MCF 10A (cell line): ENCODE measurements around the gene LDAH. TPM values are rescaled to one million over a fixed set of nuclear protein-coding genes. Genes with fewer than 3 reads are reported as not detected.
"Not testable (repeated sequence)": the region's sequence is repeated elsewhere in the genome, so short reads cannot be mapped to it uniquely, and the experiment has no call there.

Experiments used
- BruUV-seq: library from RNA; stranded (reverse); fragments of 400-500 nt; replicated peaks from 2 replicates; lab custom pipeline; 2021; lab: Mats Ljungman, UMichigan
- CTCF ChIA-PET: fragments of 300-600 bp; sonication (Branson Sonifier 250); formaldehyde crosslinking; extraction: SDS; loops from one replicate; lab custom pipeline; 2021; ENCODE audit warnings: antibody characterized with exemption, inconsistent platforms; lab: Yijun Ruan, JAX
- POLR2A ChIA-PET: fragments of 300-600, 350-650 bp; sonication (Branson Sonifier 250); formaldehyde crosslinking; extraction: SDS; loops from one replicate; lab custom pipeline; 2020; ENCODE audit warnings: antibody characterized with exemption, inconsistent platforms; lab: Yijun Ruan, JAX
- DNase-seq: peaks from one replicate; pipeline ENCODE4 v3.0.0-alpha.2; 2018; ENCODE audit not compliant: unreplicated experiment
- H3K27ac Mint-ChIP-seq: one replicate; pipeline ENCODE4 v1.8.0; 2022; ENCODE audit warnings: mild to moderate bottlenecking, low read depth, mixed read lengths; ENCODE audit not compliant: unreplicated experiment
- H3K27me3 Mint-ChIP-seq: one replicate; pipeline ENCODE4 v1.8.0; 2022; ENCODE audit warnings: mixed read lengths; ENCODE audit not compliant: insufficient read depth, unreplicated experiment
- H3K36me3 Mint-ChIP-seq: one replicate; pipeline ENCODE4 v1.8.0; 2022; ENCODE audit warnings: mild to moderate bottlenecking, moderate library complexity, mixed read lengths; ENCODE audit not compliant: insufficient read depth, unreplicated experiment
- H3K4me1 Mint-ChIP-seq: one replicate; pipeline ENCODE4 v1.8.0; 2022; ENCODE audit warnings: mixed read lengths; ENCODE audit not compliant: insufficient read depth, unreplicated experiment
- H3K4me3 Mint-ChIP-seq: one replicate; pipeline ENCODE4 v1.8.0; 2022; ENCODE audit warnings: mild to moderate bottlenecking, moderate library complexity, mixed read lengths; ENCODE audit not compliant: unreplicated experiment
- H3K9me3 Mint-ChIP-seq: one replicate; pipeline ENCODE4 v1.8.0; 2022; ENCODE audit warnings: mixed read lengths; ENCODE audit not compliant: unreplicated experiment
- intact Hi-C: fragments of 100-400 bp; cut with micrococcal nuclease; formaldehyde crosslinking; loops from 2 replicates; pipeline ENCODE4 v1.14.1; 2022
- total RNA-seq: library from RNA; stranded (reverse); gene quantifications from 2 replicates; pipeline ENCODE4 v1.2.3, GENCODE V29; 2022
- TF ChIP-seq, protein P1 (sequence below): fragments of 200-600 bp; IDR thresholded peaks from one replicate; pipeline ENCODE4 v1.8.0; 2022; ENCODE audit warnings: antibody characterized with exemption, mild to moderate bottlenecking; ENCODE audit not compliant: unreplicated experiment

Gene LDAH
- total RNA-seq, 1 experiment from 2014 or later: 17.0 TPM

DNA sequence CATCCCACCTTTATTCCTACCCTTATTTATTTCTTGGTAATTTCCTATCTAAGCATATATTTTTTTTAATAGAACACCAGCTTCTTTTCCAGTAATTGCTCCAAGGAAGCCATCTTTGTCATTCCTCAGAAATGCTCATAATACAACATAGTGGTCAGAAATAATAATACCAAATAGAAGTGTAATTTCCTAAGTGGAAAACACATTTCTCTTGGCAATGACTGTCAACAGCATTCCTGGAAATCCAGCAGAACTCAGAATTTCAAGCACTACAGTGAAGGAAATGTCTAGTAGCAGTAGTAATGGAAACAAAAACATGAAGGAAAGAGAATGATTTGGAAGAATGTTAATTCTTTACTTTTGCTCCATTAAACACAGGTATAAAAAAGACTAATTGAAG, 99.4 kb downstream of the LDAH start:
- peaks cover 6% of the 10 kb centered on the region for H3K36me3 Mint-ChIP-seq
- H3K27me3 Mint-ChIP-seq: no peaks in the 10 kb centered on the region
- H3K9me3 Mint-ChIP-seq: no peaks in the 10 kb centered on the region
- ChIA-PET CTCF (interaction anchor here (1.0 to 3.0 kb wide), 2 partner anchors 58 to 240 kb away, joined by 3 to 13 read pairs; no protein-coding TSS in a partner anchor), POLR2A (interaction anchor here (0.7 kb wide), 1 partner anchor 11 kb away, joined by 3 read pairs; no protein-coding TSS in a partner anchor)
- H3K27ac Mint-ChIP-seq: no peak overlapping the region
- intact Hi-C loops: no loop called here
- TF ChIP-seq, protein P1, sequence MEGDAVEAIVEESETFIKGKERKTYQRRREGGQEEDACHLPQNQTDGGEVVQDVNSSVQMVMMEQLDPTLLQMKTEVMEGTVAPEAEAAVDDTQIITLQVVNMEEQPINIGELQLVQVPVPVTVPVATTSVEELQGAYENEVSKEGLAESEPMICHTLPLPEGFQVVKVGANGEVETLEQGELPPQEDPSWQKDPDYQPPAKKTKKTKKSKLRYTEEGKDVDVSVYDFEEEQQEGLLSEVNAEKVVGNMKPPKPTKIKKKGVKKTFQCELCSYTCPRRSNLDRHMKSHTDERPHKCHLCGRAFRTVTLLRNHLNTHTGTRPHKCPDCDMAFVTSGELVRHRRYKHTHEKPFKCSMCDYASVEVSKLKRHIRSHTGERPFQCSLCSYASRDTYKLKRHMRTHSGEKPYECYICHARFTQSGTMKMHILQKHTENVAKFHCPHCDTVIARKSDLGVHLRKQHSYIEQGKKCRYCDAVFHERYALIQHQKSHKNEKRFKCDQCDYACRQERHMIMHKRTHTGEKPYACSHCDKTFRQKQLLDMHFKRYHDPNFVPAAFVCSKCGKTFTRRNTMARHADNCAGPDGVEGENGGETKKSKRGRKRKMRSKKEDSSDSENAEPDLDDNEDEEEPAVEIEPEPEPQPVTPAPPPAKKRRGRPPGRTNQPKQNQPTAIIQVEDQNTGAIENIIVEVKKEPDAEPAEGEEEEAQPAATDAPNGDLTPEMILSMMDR: no peak
- BruUV-seq: no TSS peak
- no peak overlapping the region for H3K4me3 Mint-ChIP-seq
- no peak for DNase-seq
- peaks cover 4% of the 10 kb centered on the region for H3K4me1 Mint-ChIP-seq

DNA sequence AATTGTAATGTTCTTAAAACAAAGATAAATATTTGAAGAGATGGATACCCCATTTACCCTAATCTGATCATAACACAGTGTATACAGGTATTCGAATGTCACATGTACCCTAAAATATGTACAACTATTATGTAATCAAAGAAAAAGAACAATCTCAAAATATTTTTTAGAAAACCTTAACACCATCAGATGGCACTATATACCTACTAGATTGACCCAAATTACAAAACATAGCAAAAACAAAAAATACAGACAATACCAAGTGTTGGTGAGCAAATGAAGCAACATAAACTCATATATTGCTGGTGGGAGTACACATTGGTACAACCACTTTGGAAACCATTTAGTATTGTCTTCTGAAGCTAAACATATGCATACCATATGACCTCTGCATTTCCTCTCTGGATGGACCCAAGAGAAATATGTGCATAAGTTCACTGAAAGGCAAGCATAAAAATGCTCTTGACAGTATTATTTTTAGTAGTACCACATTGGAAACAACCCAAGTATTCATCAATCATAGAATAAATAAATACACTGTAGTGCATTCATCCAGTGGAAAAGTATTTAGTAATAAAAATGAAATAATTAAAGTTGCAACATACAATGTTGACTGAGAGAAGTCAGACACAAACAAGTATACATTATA, 100.2 kb downstream of the LDAH start:
- no peak overlapping the region for H3K4me3 Mint-ChIP-seq

DNA sequence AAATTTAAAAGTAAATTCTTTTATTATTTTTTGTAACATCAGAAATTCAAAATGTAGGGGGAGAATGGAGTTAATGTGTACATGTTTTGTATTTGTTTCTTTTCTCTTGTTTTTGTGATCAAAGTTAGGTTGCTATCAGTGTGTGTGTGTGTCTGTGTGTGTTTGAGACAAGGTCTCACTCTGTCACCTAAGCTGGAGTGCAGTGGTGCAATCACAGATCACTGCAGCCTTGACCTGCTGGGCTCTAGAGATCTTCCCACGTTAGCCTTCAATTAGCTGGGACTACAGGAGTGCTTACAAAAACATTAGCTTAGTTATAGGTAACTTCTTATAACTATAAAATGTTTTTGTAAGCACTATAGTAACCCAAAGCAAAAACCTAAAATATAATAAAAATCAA, 105.3 kb downstream of the LDAH start:
- H3K27ac Mint-ChIP-seq: no peak overlapping the region
- H3K9me3 Mint-ChIP-seq: peaks cover 3% of the 10 kb centered on the region
- H3K27me3 Mint-ChIP-seq: no peaks in the 10 kb centered on the region
- intact Hi-C loops: no loop called here
- H3K4me3 Mint-ChIP-seq: no peak overlapping the region
- BruUV-seq: no TSS peak
- DNase-seq: no peak
- H3K4me1 Mint-ChIP-seq: no peaks in the 10 kb centered on the region
- ChIA-PET POLR2A (no interaction called here), CTCF (no interaction called here)
- TF ChIP-seq, protein P1: no peak
- no peaks in the 10 kb centered on the region for H3K36me3 Mint-ChIP-seq

More for the DNA sequence above, 100.2 kb downstream of the LDAH start:
- ChIA-PET POLR2A (no interaction called here), CTCF (interaction anchor here (1.0 to 3.0 kb wide), 2 partner anchors 59 to 241 kb away, joined by 3 to 13 read pairs; no protein-coding TSS in a partner anchor)
- TF ChIP-seq, protein P1: no peak
- no TSS peak for BruUV-seq
- H3K4me1 Mint-ChIP-seq: no peaks in the 10 kb centered on the region
- H3K27me3 Mint-ChIP-seq: no peaks in the 10 kb centered on the region
- intact Hi-C loops: no loop called here
- no peak for DNase-seq
- H3K36me3 Mint-ChIP-seq: peaks cover 6% of the 10 kb centered on the region
- no peak overlapping the region for H3K27ac Mint-ChIP-seq
- no peaks in the 10 kb centered on the region for H3K9me3 Mint-ChIP-seq

DNA sequence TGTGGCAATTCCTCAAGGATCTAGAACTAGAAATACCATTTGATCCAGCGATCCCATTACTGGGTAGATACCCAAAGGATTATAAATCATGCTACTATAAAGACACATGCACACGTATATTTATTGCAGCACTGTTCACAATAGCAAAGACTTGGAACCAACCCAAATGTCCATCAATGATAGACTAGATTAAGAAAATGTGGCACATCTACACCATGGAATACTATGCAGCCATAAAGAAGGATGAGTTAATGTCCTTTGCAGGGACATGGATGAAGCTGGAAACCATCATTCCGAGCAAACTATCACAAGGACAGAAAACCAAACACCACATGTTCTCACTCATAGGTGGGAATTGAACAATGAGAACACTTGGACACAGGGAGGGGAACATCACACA, 106.7 kb downstream of the LDAH start:
- H3K36me3 Mint-ChIP-seq, H3K27me3 Mint-ChIP-seq, BruUV-seq, H3K9me3 Mint-ChIP-seq, intact Hi-C loops, H3K27ac Mint-ChIP-seq, CTCF ChIA-PET, H3K4me1 Mint-ChIP-seq, H3K4me3 Mint-ChIP-seq, DNase-seq, POLR2A ChIA-PET: not testable (repeated sequence)

DNA sequence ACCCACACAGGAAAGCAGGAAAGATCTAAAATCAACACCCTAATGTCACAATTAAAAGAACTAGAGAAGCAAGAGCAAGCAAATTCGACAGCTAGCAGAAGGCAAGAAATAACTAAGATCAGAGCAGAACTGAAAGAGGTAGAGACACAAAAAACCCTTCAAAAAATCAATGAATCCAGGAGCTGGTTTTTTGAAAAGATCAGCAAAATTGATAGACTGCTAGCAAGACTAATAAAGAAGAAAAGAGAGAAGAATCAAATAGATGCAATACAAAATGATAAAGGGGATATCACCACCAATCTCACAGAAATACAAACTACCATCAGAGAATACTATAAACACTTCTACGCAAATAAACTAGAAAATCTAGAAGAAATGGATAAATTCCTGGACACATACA, 108.5 kb downstream of the LDAH start:
- H3K27ac Mint-ChIP-seq, BruUV-seq, DNase-seq, intact Hi-C loops, H3K9me3 Mint-ChIP-seq, H3K36me3 Mint-ChIP-seq, H3K4me1 Mint-ChIP-seq, H3K4me3 Mint-ChIP-seq, CTCF ChIA-PET, POLR2A ChIA-PET, H3K27me3 Mint-ChIP-seq: not testable (repeated sequence)

DNA sequence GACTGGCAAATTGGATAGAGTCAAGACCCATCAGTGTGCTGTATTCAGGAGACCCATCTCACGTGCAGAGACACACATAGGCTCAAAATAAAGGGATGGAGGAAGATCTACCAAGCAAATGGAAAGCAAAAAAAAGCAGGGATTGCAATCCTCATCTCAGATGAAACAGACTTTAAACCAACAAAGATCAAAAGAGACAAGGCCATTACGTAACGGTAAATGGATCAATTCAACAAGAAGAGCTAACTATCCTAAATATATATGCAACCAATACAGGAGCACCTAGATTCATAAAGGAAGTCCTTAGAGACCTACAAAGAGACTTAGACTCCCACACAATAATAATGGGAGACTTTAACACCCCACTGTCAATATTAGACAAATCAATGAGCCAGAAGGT, 109.3 kb downstream of the LDAH start:
- BruUV-seq, POLR2A ChIA-PET, CTCF ChIA-PET, intact Hi-C loops, H3K4me3 Mint-ChIP-seq, H3K27ac Mint-ChIP-seq, H3K9me3 Mint-ChIP-seq, H3K36me3 Mint-ChIP-seq, H3K27me3 Mint-ChIP-seq, H3K4me1 Mint-ChIP-seq, DNase-seq: not testable (repeated sequence)

DNA sequence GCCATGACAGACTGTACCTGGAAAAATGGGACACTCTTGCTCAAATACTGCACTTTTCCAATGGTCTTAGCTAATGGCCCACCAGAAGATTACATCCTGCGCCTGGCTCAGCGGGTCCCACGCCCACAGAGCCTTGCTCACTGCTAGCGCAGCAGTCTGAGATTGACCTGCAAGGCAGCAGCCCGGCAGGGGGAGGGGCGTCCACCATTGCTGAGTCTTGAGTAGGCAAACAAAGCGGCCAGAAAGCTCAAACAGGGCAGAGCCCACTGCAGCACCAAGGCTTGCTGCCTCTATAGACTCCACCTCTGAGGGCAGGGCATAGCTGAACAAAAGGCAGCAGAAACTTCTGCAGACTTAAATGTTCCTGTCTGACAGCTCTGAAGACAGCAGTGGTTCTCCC, 111.3 kb downstream of the LDAH start:
- POLR2A ChIA-PET, H3K9me3 Mint-ChIP-seq, BruUV-seq, DNase-seq, H3K4me1 Mint-ChIP-seq, H3K27me3 Mint-ChIP-seq, H3K4me3 Mint-ChIP-seq, H3K36me3 Mint-ChIP-seq, H3K27ac Mint-ChIP-seq, intact Hi-C loops: not testable (repeated sequence)
- CTCF ChIA-PET: interaction anchor here (0.7 kb wide), 1 partner anchor 50 kb away, joined by 3 read pairs; no protein-coding TSS in a partner anchor
